GM19099 (cell line): ENCODE data around the gene ZNF611.

Experiments used
- POLR2A ChIP-seq: IDR thresholded peaks from 3 replicates; pipeline ENCODE4 v1.6.1; 2011; ENCODE audit warnings: low read depth; ENCODE audit not compliant: insufficient read length; ENCODE audit errors: extremely low read depth

Gene ZNF611

GRCh38 chr19:52666506-52666905, 68.3 kb downstream of the ZNF611 start:
- TF ChIP-seq POLR2A: no peak

- TF ChIP-seq POLR2A: no peak
Measured at GRCh38 chr19:52665529-52665928, 69.3 kb downstream of the ZNF611 start.

GRCh38 chr19:52665027-52665426, 69.8 kb downstream of the ZNF611 start:
- TF ChIP-seq POLR2A: no peak

- TF ChIP-seq POLR2A: no peak
Measured at GRCh38 chr19:52664461-52664860, 70.4 kb downstream of the ZNF611 start.

GRCh38 chr19:52662631-52663030, 72.2 kb downstream of the ZNF611 start:
- no peak for TF ChIP-seq POLR2A

GRCh38 chr19:52660981-52661380, 73.9 kb downstream of the ZNF611 start:
- TF ChIP-seq POLR2A: no peak

- no peak for TF ChIP-seq POLR2A
Measured at GRCh38 chr19:52659013-52659412, 75.8 kb downstream of the ZNF611 start.

GRCh38 chr19:52658595-52658994, 76.2 kb downstream of the ZNF611 start:
- TF ChIP-seq POLR2A: no peak

GRCh38 chr19:52653161-52653560, 81.7 kb downstream of the ZNF611 start:
- no peak for TF ChIP-seq POLR2A
